ENCODE results near the gene GAREM1. TPM values are rescaled to one million over a fixed set of nuclear protein-coding genes. Genes with fewer than 3 reads are reported as not detected.
"Not testable (repeated sequence)": the region's sequence is repeated elsewhere in the genome, so short reads cannot be mapped to it uniquely, and the experiment has no call there.

Gene GAREM1
- 10 to 100 TPM; 29.3 to 31.7 (median 30.8) TPM for polyA plus RNA-seq (ENCODE audit: insufficient read length in 3 of 3)
- long read RNA-seq, donor 1, full-length matches to known transcripts: 2 of 2 reads
- long read RNA-seq, donor 1, partial matches to known transcripts: 0 of 2 reads
- long read RNA-seq, donor 1, other reads (novel, unspliced or antisense): 0 of 2 reads
- long read RNA-seq, donor 2, full-length matches to known transcripts: 3 of 20 reads
- long read RNA-seq, donor 2, partial matches to known transcripts: 9 of 20 reads
- long read RNA-seq, donor 2, other reads (novel, unspliced or antisense): 8 of 20 reads
- long read RNA-seq, donor 3, partial matches to known transcripts: 0 of 1 reads
- long read RNA-seq, donor 3, other reads (novel, unspliced or antisense): 0 of 1 reads
- long read RNA-seq, donor 4, full-length matches to known transcripts: 1 of 1 reads
- long read RNA-seq, donor 4, partial matches to known transcripts: 0 of 1 reads
- long read RNA-seq, donor 4, other reads (novel, unspliced or antisense): 0 of 1 reads
- long read RNA-seq, donor 5, full-length matches to known transcripts: 1 of 1 reads
- long read RNA-seq, donor 5, partial matches to known transcripts: 0 of 1 reads
- long read RNA-seq, donor 5, other reads (novel, unspliced or antisense): 0 of 1 reads
- long read RNA-seq, donor 6, partial matches to known transcripts: 17 of 27 reads
- long read RNA-seq, donor 6, other reads (novel, unspliced or antisense): 10 of 27 reads
- long read RNA-seq, donor 7, full-length matches to known transcripts: 3 of 38 reads
- long read RNA-seq, donor 7, partial matches to known transcripts: 30 of 38 reads
- long read RNA-seq, donor 7, other reads (novel, unspliced or antisense): 5 of 38 reads
- long read RNA-seq, donor 8: 0 reads
- long read RNA-seq, donor 9, full-length matches to known transcripts: 5 of 98 reads
- long read RNA-seq, donor 9, partial matches to known transcripts: 93 of 98 reads
- long read RNA-seq, donor 9, other reads (novel, unspliced or antisense): 0 of 98 reads
- long read RNA-seq, donor 10, full-length matches to known transcripts: 3 of 3 reads
- long read RNA-seq, donor 10, partial matches to known transcripts: 0 of 3 reads
- long read RNA-seq, donor 10, other reads (novel, unspliced or antisense): 0 of 3 reads
- long read RNA-seq, donor 11, partial matches to known transcripts: 59 of 59 reads
- long read RNA-seq, donor 11, other reads (novel, unspliced or antisense): 0 of 59 reads
- long read RNA-seq, donor 12, full-length matches to known transcripts: 6 of 108 reads
- long read RNA-seq, donor 12, partial matches to known transcripts: 93 of 108 reads
- long read RNA-seq, donor 12, other reads (novel, unspliced or antisense): 9 of 108 reads
- long read RNA-seq, donor 13, full-length matches to known transcripts: 1 of 1 reads
- long read RNA-seq, donor 13, partial matches to known transcripts: 0 of 1 reads
- long read RNA-seq, donor 13, other reads (novel, unspliced or antisense): 0 of 1 reads
- long read RNA-seq, donor 14: 0 reads
- long read RNA-seq, donor 15: 0 reads
- long read RNA-seq, donor 16, partial matches to known transcripts: 125 of 134 reads
- long read RNA-seq, donor 16, other reads (novel, unspliced or antisense): 8 of 134 reads

DNA sequence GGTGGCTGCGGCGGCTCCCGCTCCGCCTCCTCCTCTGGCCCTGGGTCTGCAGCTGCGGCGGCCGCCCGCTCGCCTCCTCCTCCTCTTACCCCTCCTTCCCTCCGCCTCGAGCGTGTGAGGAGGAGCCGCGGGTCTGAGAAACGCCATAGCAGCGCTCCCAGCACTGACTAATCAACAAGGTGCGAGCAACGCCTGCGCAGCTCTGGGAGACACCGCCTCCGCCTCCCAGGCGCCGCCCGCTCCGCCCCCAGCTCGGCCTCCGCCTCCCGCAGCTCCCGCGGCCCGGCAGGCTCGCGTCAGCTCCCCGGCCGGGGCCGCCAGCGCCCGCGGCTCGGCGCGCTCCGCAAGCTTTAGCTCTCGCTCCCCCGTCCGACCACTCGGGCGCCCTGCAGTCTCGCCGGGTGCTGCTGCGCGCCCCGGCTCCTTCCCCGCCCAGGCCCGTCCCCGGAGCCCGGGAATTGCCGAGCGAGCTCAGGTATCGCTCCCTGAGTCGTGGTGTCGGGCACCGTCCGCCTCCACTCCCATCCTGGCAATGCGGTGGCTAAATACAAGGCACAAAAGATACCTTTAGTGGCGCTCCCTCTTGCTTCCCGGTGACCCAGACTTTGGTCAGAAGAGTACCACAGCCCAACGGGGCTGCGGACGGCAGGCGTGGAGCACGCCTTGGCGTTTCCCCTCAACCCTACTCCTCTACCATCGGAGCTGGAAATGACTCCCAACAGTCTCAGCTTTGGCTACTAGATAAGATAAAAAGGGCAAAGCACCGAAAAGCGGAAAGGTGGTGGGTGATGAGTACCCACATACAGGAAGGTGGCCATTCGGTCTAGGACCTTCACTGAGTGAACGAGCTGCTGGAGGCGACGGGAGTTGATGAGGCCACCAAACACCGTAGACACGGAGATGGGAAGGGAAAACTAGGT is at the start of gene GAREM1:
GAREM1 (minus strand) TSS at position 169 of the 920 bp plus-strand sequence. CDS start 454 bp downstream, outside the sequence.
- DNase-seq: peak; percentile 96

DNA sequence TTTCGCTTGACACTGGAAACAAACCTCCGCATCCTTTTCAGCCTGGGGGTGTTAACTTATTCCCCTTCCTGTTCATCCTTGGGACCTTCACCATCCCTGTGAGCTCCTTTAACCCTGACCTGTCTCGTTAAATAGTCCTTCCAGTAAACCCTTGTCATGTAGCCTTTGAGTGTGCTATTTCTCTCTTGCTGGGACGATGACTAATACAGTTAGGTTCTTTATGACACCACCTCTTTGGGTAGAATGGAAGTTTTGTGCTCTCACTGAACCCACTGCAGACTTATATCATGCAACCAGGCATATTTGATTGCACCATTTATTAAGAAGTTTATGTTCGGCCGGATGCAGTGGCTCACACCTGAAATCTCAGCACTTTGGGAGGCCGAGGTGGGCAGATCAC is 40.5 kb upstream of the GAREM1 start:
- no peak for DNase-seq

DNA sequence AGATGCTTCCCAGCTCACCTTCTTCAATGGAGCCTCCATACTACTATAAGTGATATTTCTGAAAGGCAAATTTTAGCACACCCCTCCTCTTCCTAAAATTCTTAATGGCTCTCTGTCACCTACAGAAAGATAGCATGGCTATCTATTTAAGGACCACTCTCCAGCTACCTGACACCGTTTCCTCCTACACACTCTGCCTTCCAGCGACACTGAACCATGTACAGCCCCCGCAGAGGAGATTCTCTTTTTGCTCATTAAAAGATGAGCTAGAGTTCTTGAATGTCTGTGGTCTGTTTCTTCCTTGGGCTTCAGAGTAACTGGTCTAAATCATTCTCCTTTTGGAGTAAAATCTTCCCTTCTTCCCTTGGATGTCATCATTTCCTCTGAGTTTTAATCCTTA is 38.4 kb upstream of the GAREM1 start:
- DNase-seq: peak; percentile 69

DNA sequence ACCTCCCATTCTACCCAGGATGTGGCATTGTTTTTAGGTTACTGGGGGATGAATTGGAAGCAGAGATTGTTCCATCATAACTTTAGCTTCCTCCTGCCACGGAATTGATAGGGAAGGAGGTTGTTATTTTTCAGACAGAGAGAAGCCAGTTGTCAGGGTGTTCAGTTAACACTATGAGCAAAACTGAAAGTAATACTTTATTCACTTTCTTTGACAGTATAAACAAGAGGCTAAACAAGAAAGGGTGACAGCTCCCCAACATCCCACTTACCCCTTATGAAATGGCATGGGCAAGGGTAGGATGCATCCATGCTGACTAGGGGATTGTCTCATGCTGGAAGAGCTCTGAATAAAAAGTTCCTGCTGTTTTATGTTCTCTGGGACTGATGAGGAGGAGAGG is 36.4 kb upstream of the GAREM1 start:
- no peak for DNase-seq

DNA sequence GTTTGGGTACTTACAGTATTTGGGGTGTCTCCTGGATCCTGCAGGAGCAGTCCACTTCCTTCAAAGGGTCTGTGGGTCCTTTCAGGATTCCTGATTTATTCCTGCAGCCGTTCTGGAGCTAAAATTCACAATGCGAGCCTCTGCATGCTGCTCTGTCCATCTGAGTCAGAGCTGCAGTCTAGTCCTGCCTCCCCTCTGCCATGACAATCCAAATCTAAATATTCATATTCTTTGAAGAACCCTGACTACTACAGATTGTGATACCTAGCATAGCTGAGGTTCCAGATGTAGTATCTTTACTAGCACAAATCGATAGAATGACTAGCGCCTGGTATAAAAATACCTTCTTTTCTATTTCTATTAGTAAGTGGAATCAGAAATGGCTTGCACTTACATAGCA is 31.3 kb upstream of the GAREM1 start:
- no peak for DNase-seq

DNA sequence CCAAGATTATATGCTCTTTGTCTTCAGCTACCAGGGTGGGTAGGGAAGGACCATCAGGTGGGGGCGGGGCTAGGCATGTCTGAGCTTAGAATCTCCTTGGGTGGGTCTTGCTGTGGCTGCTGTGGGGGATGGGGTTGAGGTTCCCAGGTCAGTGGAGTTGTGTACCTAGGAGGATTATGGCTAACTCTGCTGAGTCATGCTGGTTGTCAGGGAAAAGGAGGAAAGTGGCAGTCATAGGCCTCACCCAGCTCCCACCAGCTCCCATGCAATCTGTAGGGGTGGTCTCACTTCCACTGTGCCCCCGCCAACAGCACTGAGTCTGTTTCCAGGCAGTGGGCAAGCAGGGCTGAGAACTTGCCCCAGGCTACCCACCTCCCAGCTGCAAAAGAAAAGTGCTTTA is 30.6 kb upstream of the GAREM1 start:
- DNase-seq: not testable (repeated sequence)

DNA sequence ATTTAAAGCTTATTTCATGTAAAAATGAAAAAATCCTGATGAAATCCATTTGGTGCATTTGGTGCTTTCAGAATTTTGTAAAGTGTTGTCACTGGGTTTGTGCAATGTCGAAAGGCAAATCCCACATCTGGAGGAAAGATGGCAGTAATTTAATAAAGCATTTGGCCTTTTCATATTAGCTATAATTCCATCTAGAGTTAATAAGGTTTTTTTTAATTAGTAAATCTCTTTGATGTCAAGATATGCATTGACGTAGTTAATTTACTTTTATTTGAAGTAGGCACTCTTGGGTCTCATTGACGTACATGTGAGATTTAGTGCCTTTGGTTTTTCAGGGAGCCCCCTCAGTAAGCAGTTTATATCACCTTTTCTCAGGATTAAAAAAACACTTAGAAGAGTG is 12.3 kb upstream of the GAREM1 start:
- DNase-seq: no peak

DNA sequence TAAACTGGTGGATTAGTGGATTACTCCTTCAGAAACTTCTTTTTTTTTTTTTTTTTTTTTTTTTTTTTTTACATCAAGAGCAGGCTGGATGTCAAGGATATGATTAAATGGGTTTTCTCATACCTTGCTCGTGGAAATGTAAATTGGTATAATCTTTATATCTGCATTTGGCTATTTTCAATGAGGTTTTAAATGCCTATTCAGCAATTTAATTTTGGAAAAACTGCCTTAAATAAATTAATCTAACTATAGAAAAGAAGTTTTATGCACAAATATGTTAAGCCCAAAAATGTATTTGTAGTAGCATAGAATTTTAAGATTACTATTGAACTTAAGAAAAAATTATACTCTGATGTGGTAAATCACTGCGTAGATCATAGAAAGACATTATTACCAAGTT is 11.4 kb upstream of the GAREM1 start:
- DNase-seq: no peak

DNA sequence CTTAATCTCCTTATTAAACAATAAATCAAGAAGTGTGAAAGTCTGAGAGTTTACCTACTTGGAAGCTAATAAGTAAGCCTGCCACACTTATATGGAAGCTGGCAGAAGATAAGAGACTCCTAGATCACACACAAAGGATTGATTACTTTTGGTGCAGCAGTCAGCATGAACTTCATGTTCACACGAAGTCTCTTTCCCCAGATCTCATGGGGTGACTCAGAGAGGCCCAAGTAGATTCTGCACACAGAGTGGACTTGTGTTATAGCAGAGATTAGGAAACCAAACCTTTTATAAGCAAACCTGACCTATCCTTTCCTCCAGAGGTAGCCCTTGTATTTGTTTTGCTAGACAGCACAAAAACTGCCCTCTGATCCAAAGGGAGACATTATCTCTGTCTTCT is 9.9 kb upstream of the GAREM1 start:
- DNase-seq: no peak

DNA sequence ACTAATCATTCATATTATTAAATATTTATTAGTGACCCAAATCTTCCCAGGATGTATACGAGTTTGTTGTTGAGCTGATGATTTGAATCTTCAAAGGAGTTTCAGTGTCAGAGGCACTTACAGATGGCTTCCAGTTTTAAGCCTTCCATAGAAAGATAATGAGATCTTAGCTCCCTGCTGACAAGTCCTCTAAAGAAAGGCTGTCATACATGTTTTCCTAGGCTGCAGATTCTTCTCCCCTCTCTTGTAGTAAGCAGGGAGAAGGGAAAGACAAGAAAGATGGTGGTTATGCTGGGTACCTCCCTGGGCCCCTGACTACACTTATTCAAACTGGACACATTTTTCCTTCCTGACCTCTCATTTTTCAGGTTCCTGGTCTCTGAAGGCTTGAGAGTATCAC is 8.1 kb upstream of the GAREM1 start:
- no peak for DNase-seq

DNA sequence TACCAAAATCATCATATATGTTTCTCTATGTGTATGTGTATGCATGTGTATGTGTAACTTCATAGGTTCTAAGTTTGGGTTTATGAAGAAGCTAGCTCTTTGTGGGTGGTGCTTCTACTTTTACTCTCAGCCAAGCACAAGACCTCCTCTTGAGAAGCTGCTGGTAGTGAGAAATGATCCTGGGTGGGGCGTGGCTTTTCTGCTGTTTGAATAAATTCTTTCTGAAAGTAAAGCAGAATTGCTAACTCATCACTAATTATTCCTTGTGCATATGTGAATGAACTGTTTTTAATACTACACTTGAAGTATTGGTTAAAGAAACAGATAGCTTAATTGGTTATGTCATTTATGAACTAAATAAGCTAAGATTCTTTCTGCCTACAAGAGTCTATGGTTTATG is 7.6 kb upstream of the GAREM1 start:
- no peak for DNase-seq

DNA sequence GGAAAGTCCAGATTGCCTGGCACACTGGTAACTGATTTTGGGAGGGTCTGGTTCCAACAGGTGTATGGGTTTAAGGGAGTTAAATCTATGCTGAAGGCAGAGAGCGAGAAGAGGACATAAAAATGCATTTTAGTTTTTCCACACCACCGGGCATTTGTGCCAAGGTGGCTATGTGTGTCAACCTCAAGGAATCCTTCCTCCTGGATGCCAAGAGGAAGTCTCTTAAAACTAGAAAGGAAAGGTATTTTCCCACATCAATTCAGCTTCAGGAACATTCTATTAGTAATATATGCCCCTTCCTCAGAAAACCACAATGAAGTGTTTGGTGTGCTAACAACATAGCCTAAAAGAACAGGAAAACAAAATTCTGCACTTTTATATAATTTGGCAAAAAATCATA is 5.4 kb upstream of the GAREM1 start:
- no peak for DNase-seq

DNA sequence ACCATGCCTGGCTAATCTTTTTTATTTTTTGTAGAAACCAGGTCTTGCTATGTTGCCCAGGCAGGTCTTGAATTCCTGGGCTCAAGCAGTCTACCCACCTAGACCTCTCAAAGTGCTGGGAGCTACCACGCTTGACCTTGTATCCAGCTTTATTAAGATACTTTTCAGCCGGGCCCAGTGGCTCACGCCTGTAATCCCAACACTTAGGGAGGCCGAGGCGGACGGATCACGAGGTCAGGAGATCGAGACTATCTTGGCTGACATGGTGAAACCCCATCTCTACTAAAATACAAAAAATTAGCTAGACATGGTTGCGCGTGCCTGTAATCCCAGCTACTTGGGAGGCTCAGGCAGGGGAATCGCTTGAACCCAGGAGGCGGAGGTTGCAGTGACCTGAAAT is 4.4 kb upstream of the GAREM1 start:
- DNase-seq: not testable (repeated sequence)

DNA sequence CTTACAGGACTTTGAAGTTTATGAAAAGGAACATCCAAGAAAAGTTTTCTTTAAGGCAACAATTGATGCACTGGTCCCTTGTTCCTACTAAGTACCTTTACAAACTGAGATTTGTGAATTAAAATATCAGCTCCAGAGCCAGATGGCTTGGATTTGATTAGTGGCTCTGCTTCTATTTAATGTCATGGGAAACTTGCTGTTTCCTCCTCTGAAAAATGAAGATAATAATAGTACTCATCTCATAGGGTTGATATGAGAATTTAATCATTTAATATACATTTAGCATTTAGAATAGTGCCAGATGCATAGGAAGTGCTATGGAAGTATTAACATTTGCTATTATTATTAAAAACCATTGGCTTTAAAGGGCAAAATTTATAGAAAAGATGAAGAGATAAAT is 2.6 kb upstream of the GAREM1 start:
- no peak for DNase-seq

DNA sequence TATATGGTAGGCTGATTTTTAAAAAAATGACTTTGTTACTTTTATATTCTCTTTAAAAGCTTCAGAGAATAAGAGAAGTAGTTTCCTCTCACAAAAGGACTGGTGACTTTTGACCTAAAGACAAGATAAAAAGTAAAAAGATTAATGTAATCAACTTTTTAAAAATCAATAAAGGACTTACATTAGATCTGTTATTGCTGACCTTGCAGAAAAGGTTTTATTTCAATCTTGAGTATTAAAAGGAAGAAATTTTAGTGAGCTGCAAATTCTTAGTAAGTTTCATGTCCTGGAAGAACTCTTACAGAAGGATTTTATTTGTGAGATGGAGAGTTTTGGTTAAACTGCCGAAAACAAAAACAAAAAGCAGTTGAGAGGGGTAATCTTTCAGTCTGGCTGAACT is 2.2 kb upstream of the GAREM1 start:
- no peak for DNase-seq

DNA sequence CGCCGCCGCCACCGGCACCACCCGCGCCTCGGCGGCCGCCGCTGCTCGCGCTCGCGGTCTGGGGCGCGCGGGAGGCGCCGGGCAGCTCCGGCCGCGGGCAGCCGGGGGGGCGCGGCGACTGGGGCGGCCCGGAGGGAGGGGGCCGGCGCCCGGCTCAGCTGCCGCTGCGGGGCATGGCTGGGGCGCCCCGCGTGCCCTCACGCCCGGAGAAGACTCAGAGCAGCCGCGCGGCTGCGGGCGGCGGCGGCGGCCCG is 295 bp downstream of the GAREM1 start:
- DNase-seq: no peak

DNA sequence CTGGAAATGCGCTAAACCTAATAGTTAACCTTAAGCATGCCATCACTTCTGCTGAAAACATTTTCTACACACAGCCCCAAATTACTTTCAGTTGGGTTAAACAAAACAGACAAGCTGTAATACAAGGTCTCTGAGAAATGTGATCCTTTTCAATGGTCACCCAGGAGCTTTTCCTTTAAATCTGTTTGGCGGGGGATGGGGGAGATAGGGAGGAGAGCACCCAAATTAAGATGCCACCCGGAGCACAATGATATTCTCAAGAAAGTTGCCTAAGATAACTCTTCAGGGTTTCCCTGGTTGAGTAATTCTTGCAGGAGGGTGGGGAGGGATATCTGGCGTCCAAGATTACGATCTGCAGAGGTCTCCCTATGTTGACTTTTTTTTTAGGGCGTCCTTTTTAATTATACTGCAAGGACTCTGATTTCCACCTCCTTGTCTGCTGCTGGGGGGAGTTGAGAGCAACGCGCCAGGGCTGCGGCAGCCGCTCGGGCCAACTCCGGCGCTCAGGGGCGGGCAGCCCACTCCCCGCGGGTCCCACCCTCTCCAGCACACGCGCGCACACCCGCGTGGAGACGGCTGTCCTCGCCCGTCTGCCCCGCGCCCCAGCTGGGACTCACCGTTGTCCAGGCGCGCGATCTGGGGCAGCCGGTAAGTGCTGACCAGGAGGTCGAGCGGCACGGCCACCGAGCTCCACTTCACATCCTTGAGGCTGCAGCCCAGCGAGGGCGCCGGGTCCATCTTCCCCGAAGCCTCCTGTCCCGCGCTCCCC is 807 bp downstream of the GAREM1 start:
- DNase-seq: no peak

DNA sequence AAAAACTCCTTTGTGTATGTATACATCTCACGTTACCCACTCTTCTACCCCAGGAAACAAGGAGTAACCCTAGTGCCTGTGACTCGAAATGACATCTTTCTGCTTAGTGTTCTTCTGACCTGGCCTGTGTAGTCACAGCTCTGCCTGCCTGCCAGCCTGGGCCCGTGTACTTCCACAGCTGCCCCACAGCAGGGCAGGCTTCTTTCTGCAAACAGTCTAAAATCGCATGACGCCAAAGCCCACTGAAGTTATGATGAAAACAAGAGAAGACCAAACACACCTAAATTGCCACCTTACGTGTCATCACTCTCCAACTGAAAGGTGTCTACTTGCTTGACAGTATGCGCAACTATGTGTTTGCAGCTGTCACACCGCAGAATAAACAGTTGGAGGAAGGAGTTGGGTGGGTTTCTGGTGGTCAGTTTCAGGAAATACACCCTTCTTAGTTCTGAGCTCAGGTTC is 1.5 kb downstream of the GAREM1 start:
- DNase-seq: no peak

DNA sequence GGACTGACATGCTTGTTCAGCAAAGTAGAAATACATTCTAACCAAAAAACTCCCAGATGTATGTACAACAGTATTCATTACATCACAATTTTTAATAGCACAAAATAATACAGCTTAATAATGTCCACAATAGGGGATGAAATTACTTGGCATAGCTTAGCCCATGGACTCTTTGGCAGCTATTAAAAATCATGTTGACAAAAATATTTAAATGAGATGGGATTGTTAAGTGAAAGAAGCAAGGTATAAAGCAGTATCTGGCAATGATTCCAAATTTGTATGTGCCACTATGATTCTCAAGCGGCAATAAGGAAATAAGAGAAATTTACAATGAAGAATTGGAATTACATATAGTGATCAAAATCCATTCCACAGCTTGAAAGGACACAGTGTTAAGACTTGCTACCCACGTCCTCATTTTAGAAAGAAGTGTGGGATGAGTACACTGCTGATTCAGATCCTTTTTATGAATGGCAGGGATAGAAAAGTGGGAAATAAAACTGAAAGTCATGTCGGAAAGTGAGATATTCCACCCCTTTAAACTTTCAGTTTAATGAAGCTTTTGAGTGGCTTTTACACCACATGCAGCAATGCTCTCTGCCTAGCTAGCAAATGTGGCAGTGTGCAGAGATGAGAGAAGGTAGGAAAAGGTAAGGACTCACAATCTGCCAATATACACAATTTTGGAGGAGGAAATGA is 2.4 kb downstream of the GAREM1 start:
- DNase-seq: no peak
